Lower leg skin (tissue), 4 donors: ENCODE measurements around the gene ARL17A. TPM values are rescaled to one million over a fixed set of nuclear protein-coding genes. Genes with fewer than 3 reads are reported as not detected.
"Not testable (repeated sequence)": the region's sequence is repeated elsewhere in the genome, so short reads cannot be mapped to it uniquely, and the experiment has no call there.

Experiments used
- DNase-seq, 2 donors: peaks; one replicate each; pipeline ENCODE4 v3.0.0-alpha.2; 2019; ENCODE audit warnings: low spot score in 2 of 2
- H3K4me3 ChIP-seq: fragments of 200-600 bp; sonication (generic); 2 replicates; pipeline ENCODE4 v1.5.1; 2017; ENCODE audit warnings: mild to moderate bottlenecking, low read depth; ENCODE audit not compliant: poor library complexity, severe bottlenecking
- WGBS, 2 donors: methylation state at CpG; one replicate each; pipeline ENCODE4 v1.1.5; 2018; 5-methylcytosine and 5-hydroxymethylcytosine counted together
- intact Hi-C: fragments of 100-400 bp; cut with DNase I; formaldehyde crosslinking; loops from one replicate; pipeline ENCODE4 v1.15.0; 2023; ENCODE audit warnings: low total_unique reads
- total RNA-seq, 4 donors: library from RNA; depleted of rRNA; stranded (reverse); fragments of >200 nt; gene quantifications; one replicate each; pipeline ENCODE4 v1.1.0, GENCODE V29; 2016

ARL17A gene
- total RNA-seq, 4 donors from 2014 or later, result 5.7 to 7.7 (median 7.0) TPM

GRCh38 chr17:46474489-46474888, 105.0 kb downstream of the ARL17A start:
- WGBS, 2 donors, result no CpG with 5 or more reads among the region's 3 CpGs
- DNase-seq, H3K4me3 ChIP-seq, intact Hi-C loops: not testable (repeated sequence)

GRCh38 chr17:46467618-46468017, 111.9 kb downstream of the ARL17A start:
- intact Hi-C loops, H3K4me3 ChIP-seq, DNase-seq: not testable (repeated sequence)
- WGBS, 2 donors, result 79% methylated on average over 2 of the region's 5 CpGs; no CpG with 5 or more reads in 1 of the 2 donors

Other genes with a start within 250 kb of the ARL17A start
- gene ARL17B, start 217.9 kb downstream of the ARL17A start, total RNA-seq, result 10 to 100 TPM in 3 of 4 donors, 1 to 10 TPM in 1; 8.5 to 18.6 (median 12.1) TPM
- gene LRRC37A2, start 67.2 kb downstream of the ARL17A start, total RNA-seq, result 10 to 100 TPM; 14.2 to 33.7 (median 15.9) TPM
- 10 to 100 TPM; 21.0 to 33.7 (median 28.0) TPM for gene NSF, start 11.0 kb upstream of the ARL17A start, total RNA-seq
- 10 to 100 TPM; 26.7 to 57.9 (median 46.6) TPM for gene WNT3, start 239.0 kb upstream of the ARL17A start, total RNA-seq